ENCODE data around the gene CEP41.

- no peak for TF ChIP-seq POLR2A (IDR thresholded peaks at IDR 0.05)
- TF ChIP-seq CTCF (IDR thresholded peaks at IDR 0.05): no peak
Measured at GRCh38 chr7:130476297-130477150, 35.7 kb upstream of the CEP41 start.

All from body of pancreas (tissue), 4 donors.